H1 (cell line): ENCODE data around the gene ARHGAP42.

Experiments used
- CTBP2 ChIP-seq: IDR thresholded peaks from 2 replicates; pipeline ENCODE4 v1.7.0; 2011; ENCODE audit warnings: borderline replicate concordance, mild to moderate bottlenecking, moderate library complexity, mixed read lengths, low read length; ENCODE audit not compliant: insufficient read depth, insufficient read length
- EP300 ChIP-seq, 2 experiments: IDR thresholded peaks; 1 replicate in 1 of 2; 2 replicates in 1 of 2; pipeline ENCODE4 v1.6.1; 2011 to 2012; ENCODE audit warnings: low read depth in 2 of 2, low read length in 2 of 2, mild to moderate bottlenecking in 2 of 2, borderline replicate concordance in 1 of 2, inconsistent platforms in 1 of 2, moderate library complexity in 1 of 2
- EZH2 ChIP-seq: fragments of 200-600 bp; sonication (generic); IDR thresholded peaks from 2 replicates; pipeline ENCODE4 v1.7.1; 2012; ENCODE audit warnings: low read depth, mild to moderate bottlenecking, moderate library complexity, low read length, inconsistent platforms; ENCODE audit not compliant: severe bottlenecking
- HDAC2 ChIP-seq, 2 experiments: fragments of 300-600 bp in 1 of 2; sonication (generic) in 1 of 2; IDR thresholded peaks; 2 replicates each; pipeline ENCODE4 v1.6.1; 2011 to 2012; ENCODE audit warnings: low read depth in 2 of 2, low read length in 2 of 2, mild to moderate bottlenecking in 2 of 2, moderate library complexity in 2 of 2, borderline replicate concordance in 1 of 2, inconsistent platforms in 1 of 2
- POLR2A ChIP-seq, 2 experiments: IDR thresholded peaks; 1 replicate in 1 of 2; 2 replicates in 1 of 2; pipeline ENCODE4 v1.6.1; 2011; ENCODE audit warnings: low read depth in 2 of 2, low read length in 2 of 2, mild to moderate bottlenecking in 2 of 2; ENCODE audit errors: control extremely low read depth in 1 of 2
- SUZ12 ChIP-seq: fragments of 200-600 bp; sonication (generic); IDR thresholded peaks from 2 replicates; pipeline ENCODE4 v1.6.1; 2012; ENCODE audit warnings: mild to moderate bottlenecking, inconsistent platforms, low read length, moderate library complexity, mixed read lengths
- TCF12 ChIP-seq: IDR thresholded peaks from 2 replicates; pipeline ENCODE4 v1.6.1; 2011; ENCODE audit warnings: low read depth, mild to moderate bottlenecking, low read length
- ZNF274 ChIP-seq: IDR thresholded peaks from 2 replicates; pipeline ENCODE4 v1.7.0; 2012; ENCODE audit warnings: low read length, borderline replicate concordance; ENCODE audit errors: extremely low read depth
- TF ChIP-seq, protein P1 (sequence below), 3 experiments: IDR thresholded peaks; 1 replicate in 2 of 3; 2 replicates in 1 of 3; pipeline versions ENCODE4 v1.5.1 to v1.6.1; 2011; ENCODE audit warnings: low read length in 3 of 3, mild to moderate bottlenecking in 3 of 3, inconsistent platforms in 2 of 3, low read depth in 1 of 3, moderate library complexity in 1 of 3; ENCODE audit not compliant: insufficient read depth in 1 of 3; ENCODE audit errors: control extremely low read depth in 1 of 3

DNA sequence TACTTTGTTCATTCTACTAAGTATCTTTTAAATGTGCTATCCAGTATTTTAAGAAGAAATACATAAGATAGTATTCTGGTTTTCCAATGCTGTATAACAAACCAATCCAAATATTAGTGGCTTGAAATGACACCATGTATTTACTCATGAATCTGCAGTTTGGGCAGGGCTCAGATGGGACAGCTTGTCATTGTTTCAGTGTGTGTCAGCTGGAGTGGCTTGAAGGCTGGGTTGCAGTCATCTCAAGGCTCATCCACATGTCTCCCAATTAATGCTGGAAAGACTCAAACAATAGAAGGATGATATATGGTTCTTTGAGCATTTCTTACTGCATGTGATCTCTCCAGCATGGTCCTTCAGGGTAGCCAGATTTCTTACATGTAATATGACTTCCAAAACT, 146.2 kb downstream of the ARHGAP42 start:
- no peak for TF ChIP-seq POLR2A (IDR thresholded peaks at IDR 0.05; ENCODE audit: control extremely low read depth in 1 of 2, low read depth in 2 of 2, low read length in 2 of 2)
- TF ChIP-seq SUZ12, result no peak
- no peak for TF ChIP-seq ZNF274
- no peak for TF ChIP-seq CTBP2
- TF ChIP-seq, protein P1, sequence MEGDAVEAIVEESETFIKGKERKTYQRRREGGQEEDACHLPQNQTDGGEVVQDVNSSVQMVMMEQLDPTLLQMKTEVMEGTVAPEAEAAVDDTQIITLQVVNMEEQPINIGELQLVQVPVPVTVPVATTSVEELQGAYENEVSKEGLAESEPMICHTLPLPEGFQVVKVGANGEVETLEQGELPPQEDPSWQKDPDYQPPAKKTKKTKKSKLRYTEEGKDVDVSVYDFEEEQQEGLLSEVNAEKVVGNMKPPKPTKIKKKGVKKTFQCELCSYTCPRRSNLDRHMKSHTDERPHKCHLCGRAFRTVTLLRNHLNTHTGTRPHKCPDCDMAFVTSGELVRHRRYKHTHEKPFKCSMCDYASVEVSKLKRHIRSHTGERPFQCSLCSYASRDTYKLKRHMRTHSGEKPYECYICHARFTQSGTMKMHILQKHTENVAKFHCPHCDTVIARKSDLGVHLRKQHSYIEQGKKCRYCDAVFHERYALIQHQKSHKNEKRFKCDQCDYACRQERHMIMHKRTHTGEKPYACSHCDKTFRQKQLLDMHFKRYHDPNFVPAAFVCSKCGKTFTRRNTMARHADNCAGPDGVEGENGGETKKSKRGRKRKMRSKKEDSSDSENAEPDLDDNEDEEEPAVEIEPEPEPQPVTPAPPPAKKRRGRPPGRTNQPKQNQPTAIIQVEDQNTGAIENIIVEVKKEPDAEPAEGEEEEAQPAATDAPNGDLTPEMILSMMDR (IDR thresholded peaks at IDR 0.05; ENCODE audit: control extremely low read depth in 1 of 3, insufficient read depth in 1 of 3, low read depth in 1 of 3, low read length in 3 of 3), result no peak
- no peak for TF ChIP-seq EZH2
- no peak for TF ChIP-seq HDAC2 (IDR thresholded peaks at IDR 0.05; ENCODE audit: borderline replicate concordance in 1 of 2, low read depth in 2 of 2, low read length in 2 of 2)
- no peak for TF ChIP-seq TCF12
- no peak for TF ChIP-seq EP300 (IDR thresholded peaks at IDR 0.05; ENCODE audit: borderline replicate concordance in 1 of 2, low read depth in 2 of 2, low read length in 2 of 2)
